A549 (cell line): ENCODE measurements around the gene ARMC6. TPM values are rescaled to one million over a fixed set of nuclear protein-coding genes. Genes with fewer than 3 reads are reported as not detected.

Experiments
- ATAC-seq, 2 experiments: fragments of 200-7000 bp in 1 of 2; fragments of >200 bp in 1 of 2; cut with Nextera tagmentation in 1 of 2; cut with Tn5 transposase in 1 of 2; 3 replicates each; pipeline versions ENCODE4 v1.8.0 to v1.9.1; 2018 to 2020; ENCODE audit warnings: mild to moderate bottlenecking in 1 of 2, moderate library complexity in 1 of 2
- CTCF ChIA-PET: fragments of 300-600 bp; sonication (Branson Sonifier 250); formaldehyde crosslinking; extraction: SDS; loops from one replicate; lab custom pipeline; 2021; ENCODE audit warnings: antibody characterized with exemption, inconsistent platforms; lab: Yijun Ruan, JAX
- POLR2A ChIA-PET: fragments of 350-600 bp; formaldehyde crosslinking; extraction: SDS; loops from one replicate; lab custom pipeline; 2021; ENCODE audit warnings: antibody characterized with exemption, inconsistent platforms; lab: Yijun Ruan, JAX
- DNase-seq, 2 experiments: peaks; one replicate each; pipeline versions ENCODE4 v3.0.0 to v3.0.0-alpha.2; 2011 to 2016; ENCODE audit warnings: low read depth in 1 of 2, low spot score in 1 of 2
- FAIRE-seq: peaks from 2 replicates; lab custom pipeline; 2011; peaks lifted over from hg19 to GRCh38; lab: Jason Lieb, UNC
- H3K27ac ChIP-seq, 2 experiments: fragments of >200 bp; sonication (Bioruptor Twin); formaldehyde crosslinking; 3 replicates each; pipeline ENCODE4 v1.5.1; 2016 to 2017
- H3K4me1 ChIP-seq: fragments of >200 bp; sonication (Bioruptor Twin); formaldehyde crosslinking; 3 replicates; pipeline ENCODE4 v1.6.1; 2016
- H3K4me2 ChIP-seq: fragments of >200 bp; sonication (Bioruptor Twin); formaldehyde crosslinking; 3 replicates; pipeline ENCODE4 v1.6.1; 2016
- H3K4me3 ChIP-seq: fragments of >200 bp; sonication (Bioruptor Twin); formaldehyde crosslinking; 3 replicates; pipeline ENCODE4 v1.5.1; 2016
- H3K9me3 ChIP-seq: fragments of >200 bp; sonication (Bioruptor Twin); formaldehyde crosslinking; 3 replicates; pipeline ENCODE4 v1.6.1; 2016
- BHLHE40 ChIP-seq: IDR thresholded peaks from 2 replicates; pipeline ENCODE4 v1.6.1; 2012; ENCODE audit warnings: low read depth, low read length, inconsistent platforms
- CTCF ChIP-seq: fragments of >200 bp; sonication (Bioruptor Twin); formaldehyde crosslinking; IDR thresholded peaks from 3 replicates; pipeline ENCODE4 v1.5.1; 2016
- E2F6 ChIP-seq: IDR thresholded peaks from 2 replicates; pipeline ENCODE4 v1.6.1; 2012; ENCODE audit warnings: low read depth, borderline replicate concordance
- EP300 ChIP-seq, 2 experiments: fragments of >200 bp; sonication (Bioruptor Twin); formaldehyde crosslinking; IDR thresholded peaks; 2 replicates in 1 of 2; 3 replicates in 1 of 2; pipeline ENCODE4 v1.6.1; 2016 to 2017
- FOSL2 ChIP-seq, 2 experiments: fragments of 450-650 bp in 1 of 2; fragments of >200 bp in 1 of 2; sonication (Bioruptor Twin) in 1 of 2; formaldehyde crosslinking; IDR thresholded peaks; 2 replicates each; pipeline versions ENCODE4 v1.5.0 to v1.6.1; 2016 to 2020; ENCODE audit warnings: mild to moderate bottlenecking in 1 of 2, moderate library complexity in 1 of 2
- FOXS1 ChIP-seq: fragments of 250-450 bp; sonication (Bioruptor Pico); IDR thresholded peaks from 2 replicates; pipeline ENCODE4 v1.5.0; 2020; ENCODE audit warnings: mild to moderate bottlenecking, moderate library complexity
- GATA3 ChIP-seq: IDR thresholded peaks from 2 replicates; pipeline ENCODE4 v1.6.1; 2012; ENCODE audit warnings: borderline replicate concordance
- HES2 ChIP-seq: fragments of >200 bp; sonication (Bioruptor Twin); formaldehyde crosslinking; IDR thresholded peaks from 2 replicates; pipeline ENCODE4 v1.6.1; 2016
- HOXB13 ChIP-seq: fragments of 250-450 bp; sonication (Bioruptor Pico); IDR thresholded peaks from 2 replicates; pipeline ENCODE4 v1.5.0; 2020; ENCODE audit warnings: low read depth, mild to moderate bottlenecking, moderate library complexity
- KDM1A ChIP-seq: fragments of 200-600 bp; sonication (generic); IDR thresholded peaks from 2 replicates; pipeline ENCODE4 v1.6.1; 2016; ENCODE audit warnings: low read depth, mild to moderate bottlenecking
- MAZ ChIP-seq: fragments of 150-350 bp; IDR thresholded peaks from 2 replicates; pipeline ENCODE4 v1.6.1; 2014; ENCODE audit warnings: antibody characterized with exemption, low read depth, low read length, borderline replicate concordance
- NFE2L2 ChIP-seq: fragments of 150-350 bp; conservative IDR thresholded peaks from 2 replicates; pipeline ENCODE4 v1.6.1; 2014; ENCODE audit warnings: low read length
- NPAS2 ChIP-seq: fragments of 250-450 bp; sonication (Bioruptor Pico); IDR thresholded peaks from 2 replicates; pipeline ENCODE4 v1.8.0; 2022; ENCODE audit warnings: mild to moderate bottlenecking, moderate library complexity, borderline replicate concordance
- RARB ChIP-seq: fragments of 250-450 bp; sonication (Bioruptor Pico); IDR thresholded peaks from 2 replicates; pipeline ENCODE4 v1.8.0; 2021; ENCODE audit warnings: mild to moderate bottlenecking, moderate library complexity
- RCOR1 ChIP-seq: fragments of 150-350 bp; IDR thresholded peaks from 2 replicates; pipeline ENCODE4 v1.6.1; 2014; ENCODE audit warnings: antibody characterized with exemption, low read length, low read depth
- REST ChIP-seq: fragments of 200-600 bp; sonication (generic); IDR thresholded peaks from 2 replicates; pipeline ENCODE4 v1.6.1; 2016; ENCODE audit warnings: antibody characterized with exemption, mild to moderate bottlenecking, moderate library complexity
- RFX5 ChIP-seq: fragments of 450-650 bp; IDR thresholded peaks from 2 replicates; pipeline ENCODE4 v1.7.1; 2014; ENCODE audit warnings: antibody characterized with exemption, mild to moderate bottlenecking, moderate library complexity
- WGBS: methylation state at CpG from one replicate; pipeline ENCODE4 v1.1.6; 2017; ENCODE audit errors: missing lambda C conversion rate; 5-methylcytosine and 5-hydroxymethylcytosine counted together
- polyA plus RNA-seq, 4 experiments: library from polyadenylated mRNA; depleted of rRNA in 3 of 4; stranded (reverse); fragments of >200 nt; fragmentation: RNase III in 1 of 4; extraction: RNeasy Plus Mini Kit Qiagen cat#74134 plus additional on column Dnase treatment in 1 of 4; gene quantifications; 2 replicates in 3 of 4; 3 replicates in 1 of 4; pipeline ENCODE4 v1.2.3, GENCODE V29; 2011 to 2017

The ARMC6 gene
- polyA plus RNA-seq, 2 of the 4 experiments (the other 2 are of a cell fraction): 18.2 to 27.6 TPM

- TF ChIP-seq RARB (no peak), RCOR1 (no peak), NFE2L2 (0 out of 2 replicates have a peak, but pooled peaks have one; percentile 15)
- TF ChIP-seq, all 56 proteins: peak for 1
- Histone ChIP-seq H3K9me3 (no peaks in the 10 kb centered on the region), H3K27ac (no peak overlapping the region), H3K4me1 (no peaks in the 10 kb centered on the region), H3K4me2 (no peak overlapping the region), H3K4me3 (no peak overlapping the region)
- ChIA-PET POLR2A (no interaction called here), CTCF (interaction anchor here (0.9 to 2.2 kb wide), 2 partner anchors 13 to 127 kb away, joined by 5 to 6 read pairs; no protein-coding TSS in a partner anchor)
- no peak for ATAC-seq
- WGBS: 96% methylated on average over 2 of the region's 2 CpGs
- no peak for FAIRE-seq
- DNase-seq: no peak
These were observed 16.0 kb downstream of the ARMC6 start for GRCh38 chr19:19049406-19049805.

- no peak for DNase-seq
- 85% methylated on average over 4 of the region's 4 CpGs for WGBS
- no peak overlapping the region for H3K4me3 ChIP-seq
- no peak for ATAC-seq
- H3K27ac ChIP-seq: no peak overlapping the region
- CTCF ChIA-PET: interaction anchor here (1.5 kb wide), 1 partner anchor 9 kb away, joined by 4 read pairs; no protein-coding TSS in a partner anchor
- no peaks in the 10 kb centered on the region for H3K4me1 ChIP-seq
- FAIRE-seq: no peak
- no peak for TF ChIP-seq GATA3
- TF ChIP-seq MAZ: no peak
- TF ChIP-seq FOSL2 (IDR thresholded peaks at IDR 0.05): no peak
- no peak for TF ChIP-seq FOSL2 (CRISPR knock-in tag; IDR thresholded peaks at IDR 0.05)
- no peak for TF ChIP-seq NPAS2 (CRISPR knock-in tag)
- no peak for TF ChIP-seq KDM1A
- TF ChIP-seq EP300 (IDR thresholded peaks at IDR 0.05): no peak
- POLR2A ChIA-PET: no interaction called here
- H3K9me3 ChIP-seq: no peaks in the 10 kb centered on the region
- H3K4me2 ChIP-seq: no peak overlapping the region
These were observed 16.7 kb downstream of the ARMC6 start for GRCh38 chr19:19050104-19050503.

- ATAC-seq (no peak), DNase-seq (no peak), FAIRE-seq (no peak)
- no peak overlapping the region for H3K4me3 ChIP-seq
- no peak overlapping the region for H3K4me2 ChIP-seq
- no peak overlapping the region for H3K27ac ChIP-seq
- no peaks in the 10 kb centered on the region for H3K4me1 ChIP-seq
- ChIA-PET CTCF (interaction anchor here (0.9 to 1.5 kb wide), 2 partner anchors 9 to 11 kb away, joined by 3 to 4 read pairs; no protein-coding TSS in a partner anchor), POLR2A (no interaction called here)
- TF ChIP-seq E2F6 (no peak), NPAS2 (CRISPR knock-in tag) (no peak), RFX5 (no peak), REST (no peak), CTCF (no peak), HES2 (no peak), FOXS1 (CRISPR knock-in tag) (no peak), BHLHE40 (no peak), HOXB13 (CRISPR knock-in tag) (no peak), NFE2L2 (no peak)
- 93% methylated on average over 2 of the region's 2 CpGs for WGBS
- no peaks in the 10 kb centered on the region for H3K9me3 ChIP-seq
These were observed 17.3 kb downstream of the ARMC6 start for GRCh38 chr19:19050731-19051130.
